Lower lobe of right lung (tissue), 2 donors: ENCODE measurements around the gene PLP2. TPM values are rescaled to one million over a fixed set of nuclear protein-coding genes. Genes with fewer than 3 reads are reported as not detected.

Source experiments
- ATAC-seq, 2 donors: fragments of 200-7000 bp; cut with Tn5 transposase; one replicate each; pipeline ENCODE4 v1.9.1; 2020 to 2022; ENCODE audit warnings: mild to moderate bottlenecking in 2 of 2, moderate library complexity in 2 of 2
- DNase-seq: peaks from one replicate; pipeline ENCODE4 v3.0.0-alpha.2; 2020
- H3K27ac ChIP-seq: fragments of 200-600 bp; one replicate; pipeline ENCODE4 v1.8.0; 2022
- H3K27me3 ChIP-seq: fragments of 200-600 bp; one replicate; pipeline ENCODE4 v1.8.0; 2022; ENCODE audit warnings: low read depth
- H3K36me3 ChIP-seq: fragments of 200-600 bp; one replicate; pipeline ENCODE4 v1.8.0; 2022; ENCODE audit warnings: mild to moderate bottlenecking
- H3K4me1 ChIP-seq: fragments of 200-600 bp; one replicate; pipeline ENCODE4 v1.8.0; 2022
- H3K4me3 ChIP-seq: fragments of 200-600 bp; one replicate; pipeline ENCODE4 v1.8.0; 2022; ENCODE audit warnings: mild to moderate bottlenecking
- H3K9me3 ChIP-seq: fragments of 200-600 bp; one replicate; pipeline ENCODE4 v1.8.0; 2022
- CTCF ChIP-seq: fragments of 200-600 bp; IDR thresholded peaks from one replicate; pipeline ENCODE4 v1.8.0; 2022; ENCODE audit warnings: antibody characterized with exemption, mild to moderate bottlenecking
- intact Hi-C: fragments of 100-400 bp; cut with DNase I; formaldehyde crosslinking; loops from one replicate; pipeline ENCODE4 v1.11.0; 2022
- total RNA-seq: library from RNA; stranded (reverse); fragmentation: NEBNext Ultra II Directional; extraction: Animal tissue kit (Norgen Biotek cat#: 25700); gene quantifications from one replicate; pipeline ENCODE4 v1.2.1, GENCODE V29; 2021
- donor health status: DM: no; HTN: yes; CAD: no; lungs with severe emphysema.

The PLP2 gene
- total RNA-seq, 1 donor from 2014 or later = 91.8 TPM

- H3K36me3 ChIP-seq = peaks cover 38% of the 10 kb centered on the region
These were observed 3.0 kb downstream of the PLP2 start for GRCh38 chrX:49174723-49175122.

GRCh38 chrX:49175435-49176274, 4.0 kb downstream of the PLP2 start:
- TF ChIP-seq CTCF = no peak
- H3K4me3 ChIP-seq = no peak overlapping the region
- H3K27me3 ChIP-seq = no peaks in the 10 kb centered on the region
- intact Hi-C loops = no loop called here
- ATAC-seq (no peak), DNase-seq (no peak)
- no peak overlapping the region for H3K27ac ChIP-seq
- no peaks in the 10 kb centered on the region for H3K9me3 ChIP-seq
- H3K4me1 ChIP-seq = peaks cover 10% of the 10 kb centered on the region
- peaks cover 42% of the 10 kb centered on the region for H3K36me3 ChIP-seq

More at GRCh38 chrX:49174723-49175122, 3.0 kb downstream of the PLP2 start:
- H3K27me3 ChIP-seq = no peaks in the 10 kb centered on the region
- H3K4me1 ChIP-seq = peaks cover 10% of the 10 kb centered on the region
- no peak for DNase-seq
- H3K9me3 ChIP-seq = no peaks in the 10 kb centered on the region
- H3K4me3 ChIP-seq = no peak overlapping the region
- H3K27ac ChIP-seq = no peak overlapping the region
- ATAC-seq = no peak
- no peak for TF ChIP-seq CTCF
- intact Hi-C loops = no loop called here

- Histone ChIP-seq H3K36me3 (peaks cover 47% of the 10 kb centered on the region), H3K9me3 (no peaks in the 10 kb centered on the region), H3K4me1 (peaks cover 10% of the 10 kb centered on the region), H3K4me3 (no peak overlapping the region), H3K27ac (peak overlapping the region; percentile 41), H3K27me3 (no peaks in the 10 kb centered on the region)
- DNase-seq (peak; percentile 56), ATAC-seq (peak; percentile 19 to 48)
- intact Hi-C loops = no loop called here
- TF ChIP-seq CTCF = no peak
These were observed 5.0 kb downstream of the PLP2 start for GRCh38 chrX:49176421-49177326.

- no peaks in the 10 kb centered on the region for H3K27me3 ChIP-seq
- peaks cover 10% of the 10 kb centered on the region for H3K4me1 ChIP-seq
- no peak overlapping the region for H3K4me3 ChIP-seq
- H3K36me3 ChIP-seq = peaks cover 53% of the 10 kb centered on the region
- ATAC-seq = peak; percentile 69 to 71
- intact Hi-C loops = no loop called here
- H3K27ac ChIP-seq = peak overlapping the region; percentile 41
- H3K9me3 ChIP-seq = no peaks in the 10 kb centered on the region
- peak; percentile 9 for TF ChIP-seq CTCF
- peak; percentile 47 for DNase-seq
These were observed 5.7 kb downstream of the PLP2 start for GRCh38 chrX:49177338-49177833.

GRCh38 chrX:49177873-49178480, 6.3 kb downstream of the PLP2 start:
- intact Hi-C loops = no loop called here
- Histone ChIP-seq H3K9me3 (no peaks in the 10 kb centered on the region), H3K27ac (no peak overlapping the region), H3K4me1 (peaks cover 6% of the 10 kb centered on the region), H3K4me3 (no peak overlapping the region), H3K27me3 (no peaks in the 10 kb centered on the region), H3K36me3 (peaks cover 58% of the 10 kb centered on the region)
- DNase-seq (no peak), ATAC-seq (no peak)
- TF ChIP-seq CTCF = no peak
